Measurements from ENCODE around the gene CHRNA1.

DNA sequence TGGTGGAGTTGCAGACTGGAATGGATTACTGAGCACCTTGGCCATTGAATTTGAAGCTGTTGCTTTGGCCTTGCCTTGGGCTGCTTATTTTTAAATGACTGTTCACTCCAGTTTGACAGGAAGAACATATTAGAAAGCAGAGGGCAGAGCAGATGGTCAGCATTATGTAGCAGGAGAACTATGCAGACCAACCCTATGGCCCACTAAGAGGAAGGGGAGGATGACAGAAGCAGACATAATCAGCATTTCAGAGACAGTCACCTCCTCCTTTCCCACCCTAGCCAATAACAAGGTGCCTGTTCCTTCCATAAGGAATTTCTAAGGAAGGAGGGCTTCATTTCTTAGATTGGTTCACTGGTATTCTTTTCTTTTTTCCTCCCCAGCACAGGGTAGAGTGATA, 2.4 kb downstream of the CHRNA1 start:
- TF ChIP-seq, protein P1, sequence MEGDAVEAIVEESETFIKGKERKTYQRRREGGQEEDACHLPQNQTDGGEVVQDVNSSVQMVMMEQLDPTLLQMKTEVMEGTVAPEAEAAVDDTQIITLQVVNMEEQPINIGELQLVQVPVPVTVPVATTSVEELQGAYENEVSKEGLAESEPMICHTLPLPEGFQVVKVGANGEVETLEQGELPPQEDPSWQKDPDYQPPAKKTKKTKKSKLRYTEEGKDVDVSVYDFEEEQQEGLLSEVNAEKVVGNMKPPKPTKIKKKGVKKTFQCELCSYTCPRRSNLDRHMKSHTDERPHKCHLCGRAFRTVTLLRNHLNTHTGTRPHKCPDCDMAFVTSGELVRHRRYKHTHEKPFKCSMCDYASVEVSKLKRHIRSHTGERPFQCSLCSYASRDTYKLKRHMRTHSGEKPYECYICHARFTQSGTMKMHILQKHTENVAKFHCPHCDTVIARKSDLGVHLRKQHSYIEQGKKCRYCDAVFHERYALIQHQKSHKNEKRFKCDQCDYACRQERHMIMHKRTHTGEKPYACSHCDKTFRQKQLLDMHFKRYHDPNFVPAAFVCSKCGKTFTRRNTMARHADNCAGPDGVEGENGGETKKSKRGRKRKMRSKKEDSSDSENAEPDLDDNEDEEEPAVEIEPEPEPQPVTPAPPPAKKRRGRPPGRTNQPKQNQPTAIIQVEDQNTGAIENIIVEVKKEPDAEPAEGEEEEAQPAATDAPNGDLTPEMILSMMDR (conservative IDR thresholded peaks at IDR 0.05; ENCODE audit: low read depth, low read length), result no peak
- TF ChIP-seq EZH2 (IDR thresholded peaks at IDR 0.05; ENCODE audit: low read length, unreplicated experiment), result no peak
- TF ChIP-seq EZH2phosphoT487 (IDR thresholded peaks at IDR 0.05; ENCODE audit: borderline replicate concordance, low read length), result no peak

Data from PC-3 (cell line).